Mesodermal cell (in vitro differentiated cells): ENCODE data around the gene TLR2. TPM values are rescaled to one million over a fixed set of nuclear protein-coding genes. Genes with fewer than 3 reads are reported as not detected.

Experiments
- H3K27ac ChIP-seq: 2 replicates; pipeline ENCODE4 v1.7.0; 2013; ENCODE audit warnings: mild to moderate bottlenecking, low read depth, low read length, moderate library complexity; ENCODE audit not compliant: severe bottlenecking
- H3K36me3 ChIP-seq: 2 replicates; pipeline ENCODE4 v1.7.1; 2013; ENCODE audit warnings: mild to moderate bottlenecking, low read length, moderate library complexity; ENCODE audit not compliant: control insufficient read depth, insufficient read depth
- H3K4me1 ChIP-seq: one replicate; pipeline ENCODE4 v1.7.1; 2013; ENCODE audit warnings: mild to moderate bottlenecking, low read length; ENCODE audit not compliant: insufficient read depth, control insufficient read depth, poor library complexity, severe bottlenecking
- H3K4me3 ChIP-seq: 2 replicates; pipeline ENCODE4 v1.7.0; 2013; ENCODE audit warnings: low read length, control low read depth, mild to moderate bottlenecking; ENCODE audit not compliant: insufficient read depth, poor library complexity, severe bottlenecking; ENCODE audit errors: extremely low read depth
- H3K9me3 ChIP-seq: 2 replicates; pipeline ENCODE4 v1.7.1; 2013; ENCODE audit warnings: mild to moderate bottlenecking, low read length, moderate library complexity; ENCODE audit not compliant: control insufficient read depth
- WGBS, 2 experiments: methylation state at CpG; one replicate each; pipeline ENCODE4 v1.1.5; 2013; ENCODE audit warnings: missing lambda C conversion rate in 2 of 2; ENCODE audit not compliant: insufficient coverage in 2 of 2; 5-methylcytosine and 5-hydroxymethylcytosine counted together
- polyA plus RNA-seq, 2 experiments: library from polyadenylated mRNA; stranded (reverse); fragments of 50-300 nt; gene quantifications; one replicate each; pipeline ENCODE4 v1.2.3, GENCODE V29; 2013

Gene TLR2, protein sequence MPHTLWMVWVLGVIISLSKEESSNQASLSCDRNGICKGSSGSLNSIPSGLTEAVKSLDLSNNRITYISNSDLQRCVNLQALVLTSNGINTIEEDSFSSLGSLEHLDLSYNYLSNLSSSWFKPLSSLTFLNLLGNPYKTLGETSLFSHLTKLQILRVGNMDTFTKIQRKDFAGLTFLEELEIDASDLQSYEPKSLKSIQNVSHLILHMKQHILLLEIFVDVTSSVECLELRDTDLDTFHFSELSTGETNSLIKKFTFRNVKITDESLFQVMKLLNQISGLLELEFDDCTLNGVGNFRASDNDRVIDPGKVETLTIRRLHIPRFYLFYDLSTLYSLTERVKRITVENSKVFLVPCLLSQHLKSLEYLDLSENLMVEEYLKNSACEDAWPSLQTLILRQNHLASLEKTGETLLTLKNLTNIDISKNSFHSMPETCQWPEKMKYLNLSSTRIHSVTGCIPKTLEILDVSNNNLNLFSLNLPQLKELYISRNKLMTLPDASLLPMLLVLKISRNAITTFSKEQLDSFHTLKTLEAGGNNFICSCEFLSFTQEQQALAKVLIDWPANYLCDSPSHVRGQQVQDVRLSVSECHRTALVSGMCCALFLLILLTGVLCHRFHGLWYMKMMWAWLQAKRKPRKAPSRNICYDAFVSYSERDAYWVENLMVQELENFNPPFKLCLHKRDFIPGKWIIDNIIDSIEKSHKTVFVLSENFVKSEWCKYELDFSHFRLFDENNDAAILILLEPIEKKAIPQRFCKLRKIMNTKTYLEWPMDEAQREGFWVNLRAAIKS
- 0.66 TPM for polyA plus RNA-seq (2013, experiment 1 of 2)
- 0.25 TPM for polyA plus RNA-seq (2013, experiment 2 of 2)

DNA sequence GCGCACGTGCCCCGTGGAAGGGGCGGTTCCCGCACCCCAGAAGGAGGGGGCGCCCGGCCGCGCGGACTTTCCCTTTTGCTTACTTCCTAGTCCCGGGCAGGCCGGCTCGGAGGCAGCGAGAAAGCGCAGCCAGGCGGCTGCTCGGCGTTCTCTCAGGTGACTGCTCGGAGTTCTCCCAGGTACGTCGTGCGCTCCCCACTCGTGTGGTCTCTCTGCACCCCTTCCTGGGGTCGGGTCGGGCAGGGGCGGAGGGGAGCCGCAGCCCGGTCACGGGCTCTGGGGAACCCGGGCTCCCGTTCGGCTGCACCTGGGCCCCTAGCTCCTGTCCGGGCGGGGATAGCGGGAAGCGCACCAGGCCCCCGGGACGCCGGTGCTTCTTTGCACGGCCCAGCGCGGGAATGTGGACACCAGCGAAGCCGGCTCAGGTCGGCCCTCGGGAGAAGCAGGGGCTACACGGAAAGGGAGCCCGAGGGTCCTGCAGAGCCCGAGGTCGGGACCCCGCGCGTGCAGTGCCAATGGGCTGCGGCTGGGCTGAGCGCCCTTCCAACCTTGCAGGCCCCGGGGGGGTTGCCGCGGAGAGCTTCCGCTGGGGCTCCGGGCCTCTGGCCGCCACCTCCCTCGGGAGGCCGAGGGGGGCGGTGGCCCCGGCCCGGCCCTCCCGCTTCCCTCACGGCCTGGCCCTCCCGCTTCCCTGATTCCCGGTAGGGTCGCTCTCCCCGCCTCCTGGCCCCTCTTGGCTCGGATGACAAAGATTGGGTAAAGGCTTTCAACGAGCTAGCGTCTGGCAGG, at the start of gene TLR2:
TLR2 (plus strand) TSS at position 99 of the 789 bp plus-strand sequence. CDS start 18,628 bp downstream, outside the sequence.
- H3K27ac ChIP-seq: no peak within 1 kb of the TSS
- WGBS, 2 experiments: 1 to 2% methylated on average over 52 to 70 of the region's 75 CpGs

DNA sequence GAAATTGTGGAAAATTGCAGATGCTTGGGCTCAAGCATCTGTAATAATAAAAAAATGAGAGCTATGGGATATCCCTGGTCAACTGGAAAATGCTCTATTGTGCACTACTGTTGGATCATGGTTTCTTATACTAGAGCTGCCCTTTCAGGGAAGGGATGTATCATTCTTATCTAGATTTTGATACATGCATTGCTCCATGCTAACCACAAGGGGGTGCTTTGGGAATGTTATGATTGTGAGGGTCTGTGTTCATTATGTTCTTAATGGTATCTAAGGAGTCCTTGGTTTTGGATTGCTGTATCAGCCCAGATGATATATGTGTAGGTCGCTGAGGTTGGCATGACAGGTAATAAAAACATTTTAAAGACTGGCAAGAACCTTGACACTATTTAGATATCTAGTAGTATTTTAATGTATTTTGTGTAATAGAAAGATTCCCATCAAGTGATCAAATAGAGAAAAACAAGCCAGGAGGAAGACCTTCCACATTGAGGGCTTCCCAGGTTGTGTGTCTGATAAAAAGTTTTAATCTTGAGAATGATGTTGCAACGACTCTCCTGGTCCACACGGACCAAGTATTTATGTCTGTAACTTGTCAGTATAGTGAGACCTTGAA, 49.2 kb upstream of the TLR2 start:
- peaks cover 6% of the 10 kb centered on the region for H3K9me3 ChIP-seq
- no peak overlapping the region for H3K4me3 ChIP-seq
- no peaks in the 10 kb centered on the region for H3K4me1 ChIP-seq
- 83% methylated on average over 2 of the region's 3 CpGs; no CpG with 5 or more reads in 1 of the 2 experiments for whole genome bisulfite sequencing, 2 experiments
- peaks cover 44% of the 10 kb centered on the region for H3K36me3 ChIP-seq
- no peak overlapping the region for H3K27ac ChIP-seq

More for the DNA sequence above, at the start of gene TLR2:
- H3K4me1 ChIP-seq: no peaks in the 10 kb centered on the region
- H3K4me3 ChIP-seq: peak within 1 kb of the TSS; percentile 41
- H3K9me3 ChIP-seq: peaks cover 14% of the 10 kb centered on the region
- H3K36me3 ChIP-seq: no peaks in the 10 kb centered on the region

DNA sequence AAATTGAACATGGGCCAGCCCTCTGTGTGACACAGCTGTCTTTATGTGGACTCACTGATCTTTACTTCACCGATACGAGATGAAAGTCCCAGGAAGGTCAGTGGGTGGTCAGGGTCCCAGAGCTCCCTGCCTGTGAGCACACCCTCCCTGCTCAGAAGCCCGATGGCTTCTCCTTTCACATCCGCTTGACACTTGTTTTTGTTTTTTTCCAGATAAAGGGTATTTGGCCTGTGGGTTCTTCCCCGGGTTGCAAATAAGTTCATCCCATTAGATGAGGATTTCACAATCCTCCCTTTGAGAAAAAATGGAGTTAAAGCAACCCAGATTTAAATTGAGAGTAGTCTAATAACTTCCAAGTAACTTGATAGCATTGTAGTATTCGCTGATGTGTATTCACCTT, 48.2 kb upstream of the TLR2 start:
- Histone ChIP-seq H3K4me3 (no peak overlapping the region), H3K27ac (no peak overlapping the region), H3K9me3 (peaks cover 6% of the 10 kb centered on the region), H3K36me3 (peaks cover 34% of the 10 kb centered on the region), H3K4me1 (no peaks in the 10 kb centered on the region)
- 83 to 92% methylated on average over 2 to 3 of the region's 6 CpGs for WGBS, 2 experiments

DNA sequence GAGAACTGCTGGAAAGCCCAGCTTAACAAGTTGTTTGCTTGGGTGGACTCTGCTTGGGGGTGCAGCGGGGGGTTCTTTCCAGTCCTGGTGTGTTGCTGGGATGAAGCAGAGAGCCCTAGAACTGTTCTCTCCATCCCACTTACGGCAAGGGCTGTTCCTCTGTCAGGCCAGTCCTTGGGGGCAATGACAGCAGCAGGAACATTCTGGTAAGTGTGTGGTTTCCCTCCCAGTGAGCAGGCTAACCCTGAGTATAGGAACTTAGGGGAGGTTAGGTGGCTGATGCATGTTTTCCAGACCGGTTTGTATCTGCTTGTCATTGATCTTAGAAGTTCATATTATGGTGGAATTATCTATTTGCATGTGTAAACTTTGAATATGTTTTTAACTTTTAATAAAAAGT, 46.9 kb upstream of the TLR2 start:
- H3K4me1 ChIP-seq: no peaks in the 10 kb centered on the region
- no peaks in the 10 kb centered on the region for H3K9me3 ChIP-seq
- no peak overlapping the region for H3K4me3 ChIP-seq
- peaks cover 29% of the 10 kb centered on the region for H3K36me3 ChIP-seq
- WGBS, 2 experiments: 100% methylated on average over 1 to 2 of the region's 3 CpGs
- no peak overlapping the region for H3K27ac ChIP-seq

DNA sequence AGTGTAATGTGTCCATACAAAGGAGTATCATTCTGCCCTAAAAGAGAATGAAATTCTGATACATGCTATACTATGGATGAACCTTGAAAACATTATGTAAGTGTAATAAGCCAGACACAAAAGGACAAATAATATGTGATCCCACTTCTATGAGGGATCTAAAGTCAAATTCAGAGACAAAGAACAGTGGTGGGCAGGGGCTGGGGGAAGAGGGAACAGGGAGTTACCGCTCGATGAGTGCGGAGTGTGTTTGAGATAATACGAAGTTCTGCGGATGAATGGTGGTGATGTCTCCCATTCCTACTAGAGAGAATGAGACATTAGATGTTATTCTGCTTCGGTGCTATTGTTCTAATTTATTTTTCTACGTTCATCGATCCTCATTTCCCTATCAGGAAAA, 46.1 kb upstream of the TLR2 start:
- Histone ChIP-seq H3K4me3 (no peak overlapping the region), H3K9me3 (no peaks in the 10 kb centered on the region), H3K4me1 (no peaks in the 10 kb centered on the region), H3K27ac (no peak overlapping the region), H3K36me3 (peaks cover 23% of the 10 kb centered on the region)
- WGBS, 2 experiments: 100% methylated on average over 1 to 5 of the region's 8 CpGs

DNA sequence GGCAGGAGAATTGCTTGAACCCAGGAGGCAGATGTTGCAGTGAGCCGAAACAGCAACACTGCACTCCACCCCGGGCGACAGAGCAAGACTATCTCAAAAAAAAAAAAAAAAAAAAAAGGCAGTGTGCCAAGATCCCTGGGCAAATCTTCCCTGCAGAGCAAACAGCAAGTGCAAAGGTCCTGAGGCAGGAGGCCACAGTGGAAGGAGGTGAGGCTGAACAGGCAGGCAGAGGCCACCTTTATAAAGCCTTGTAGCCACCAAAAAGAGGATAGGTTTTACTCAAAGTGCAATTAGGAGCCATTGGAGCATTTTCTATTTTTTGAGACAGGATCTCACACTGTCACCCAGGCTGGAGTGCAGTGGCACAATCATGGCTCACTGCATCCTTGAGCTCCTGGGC, 45.1 kb upstream of the TLR2 start:
- Histone ChIP-seq H3K27ac (no peak overlapping the region), H3K36me3 (peaks cover 16% of the 10 kb centered on the region), H3K9me3 (no peaks in the 10 kb centered on the region), H3K4me3 (no peak overlapping the region), H3K4me1 (no peaks in the 10 kb centered on the region)
- 87 to 92% methylated on average over 3 of the region's 3 CpGs for WGBS, 2 experiments

DNA sequence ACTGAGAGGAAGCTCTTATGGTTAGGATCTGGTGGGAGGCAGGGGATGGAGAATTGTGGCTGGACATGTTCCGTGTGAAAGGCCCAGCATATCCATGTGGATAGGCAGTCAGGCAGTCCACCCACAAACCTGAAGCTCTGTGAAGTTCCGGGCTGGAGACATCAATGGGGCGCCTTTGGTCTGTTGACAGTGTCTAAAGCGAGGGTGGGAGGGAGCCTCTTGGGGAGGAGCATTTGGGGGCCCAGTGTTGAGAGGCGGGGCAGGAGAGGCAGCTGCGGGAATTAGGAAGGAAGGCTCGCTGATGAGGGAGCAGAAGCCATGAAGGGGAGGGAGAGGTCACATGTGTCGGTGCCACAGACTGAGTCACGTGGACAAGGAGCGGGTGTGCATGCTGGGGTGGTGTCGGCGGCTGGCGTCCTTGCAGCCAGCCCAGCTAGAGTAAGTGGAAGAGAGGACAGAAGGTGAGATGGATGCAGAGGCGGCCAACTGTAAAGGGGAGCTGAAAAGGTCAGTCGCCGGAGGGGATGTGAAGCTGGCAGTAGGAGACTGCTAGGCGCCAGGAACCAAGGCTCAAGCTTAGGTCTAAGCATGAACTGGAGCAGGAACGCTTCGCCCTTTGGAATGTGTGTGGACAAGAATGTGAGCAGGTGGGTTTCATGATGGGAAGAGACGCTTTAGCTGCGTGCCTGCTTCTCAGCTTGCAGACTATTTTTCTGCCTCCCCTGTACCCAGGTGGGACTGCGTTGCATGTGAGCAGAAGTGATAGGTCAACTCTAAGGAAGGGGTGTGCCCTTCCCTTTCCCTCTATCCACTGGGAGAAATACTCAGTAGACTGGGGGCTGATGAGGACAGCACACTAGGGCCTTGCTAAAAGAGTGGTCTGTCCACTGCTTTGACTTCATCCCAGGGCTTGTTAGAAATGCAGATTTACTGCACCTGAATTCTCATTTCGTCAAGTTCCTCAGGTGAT, 44.0 kb upstream of the TLR2 start:
- WGBS, 2 experiments: 84 to 89% methylated on average over 20 to 21 of the region's 23 CpGs
- peaks cover 8% of the 10 kb centered on the region for H3K36me3 ChIP-seq
- no peaks in the 10 kb centered on the region for H3K4me1 ChIP-seq
- H3K4me3 ChIP-seq: no peak overlapping the region
- H3K27ac ChIP-seq: no peak overlapping the region
- peaks cover 3% of the 10 kb centered on the region for H3K9me3 ChIP-seq

DNA sequence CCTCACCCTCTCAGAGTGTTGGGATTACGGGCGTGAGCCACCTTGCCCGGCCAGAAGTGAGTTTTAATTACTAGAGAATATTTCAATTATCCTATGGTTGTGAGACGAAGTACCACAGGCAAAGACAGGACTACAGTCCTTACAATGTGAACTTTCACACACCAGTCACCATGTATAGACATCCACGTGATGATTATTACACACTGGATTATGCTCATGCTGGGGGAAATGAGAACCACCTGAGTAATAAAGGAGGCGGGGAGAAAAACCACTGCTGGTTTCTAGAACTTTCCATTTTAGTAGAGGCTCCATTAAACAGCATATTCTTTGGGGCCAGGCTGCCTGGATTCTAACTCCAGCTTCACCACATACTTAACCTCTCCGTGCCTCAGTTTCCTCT, 42.5 kb upstream of the TLR2 start:
- Histone ChIP-seq H3K27ac (no peak overlapping the region), H3K4me1 (no peaks in the 10 kb centered on the region), H3K36me3 (no peaks in the 10 kb centered on the region), H3K4me3 (no peak overlapping the region), H3K9me3 (peaks cover 6% of the 10 kb centered on the region)
- WGBS, 2 experiments: 100% methylated on average over 1 to 2 of the region's 7 CpGs

DNA sequence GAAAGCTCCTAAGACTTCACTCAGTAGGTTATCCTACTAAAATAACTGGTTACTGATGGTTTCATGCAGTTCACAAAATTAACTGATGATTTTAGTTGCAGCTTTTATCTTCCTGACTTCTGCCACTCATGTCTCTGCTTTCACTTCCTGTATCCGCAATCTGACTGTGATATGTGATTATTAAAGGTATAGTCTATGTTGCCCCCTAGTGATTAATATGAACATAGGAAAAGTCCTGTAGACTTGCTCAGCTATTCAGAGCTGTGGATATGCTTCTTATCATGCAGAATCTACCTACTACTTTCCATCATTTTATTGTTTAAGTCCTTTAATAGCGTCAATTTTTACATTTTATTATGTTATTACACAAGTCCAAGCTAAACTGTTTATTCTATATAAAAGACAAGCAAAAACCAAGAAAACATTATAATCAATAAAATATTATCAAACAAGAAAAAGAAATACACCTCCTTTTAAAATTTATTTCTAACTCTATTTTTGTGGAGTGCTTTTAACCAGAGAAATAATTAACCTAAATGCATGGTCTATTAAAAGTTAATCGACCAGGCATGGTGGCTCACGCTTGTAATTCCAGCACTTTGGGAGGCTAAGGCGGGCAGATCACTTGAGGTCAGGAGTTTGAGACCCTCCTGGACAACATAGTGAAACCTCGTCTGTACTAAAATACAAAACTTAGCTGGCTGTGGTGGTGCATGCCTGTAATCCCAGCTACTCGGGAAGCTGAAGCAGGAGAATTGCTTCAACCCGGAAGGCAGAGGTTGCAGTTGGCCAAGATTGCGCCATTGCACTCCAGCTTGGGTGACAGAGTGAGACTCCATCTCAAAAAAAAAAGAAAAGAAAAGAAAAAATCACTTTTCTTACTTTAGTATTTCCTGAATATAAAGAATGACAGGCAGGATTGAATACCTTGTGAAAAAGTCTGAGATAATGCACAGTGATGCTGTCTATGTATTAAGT, 40.4 kb upstream of the TLR2 start:
- Histone ChIP-seq H3K4me1 (no peaks in the 10 kb centered on the region), H3K4me3 (no peak overlapping the region), H3K36me3 (no peaks in the 10 kb centered on the region), H3K9me3 (peaks cover 6% of the 10 kb centered on the region), H3K27ac (no peak overlapping the region)
- 87 to 98% methylated on average over 5 to 6 of the region's 9 CpGs for WGBS, 2 experiments
